22Rv1 (cell line): Measurements from ENCODE around the gene RARRES2.
A peak's percentile ranks its signal among the peaks of the same experiment; 100 is the strongest.

ENCODE experiments used
- H3K27ac ChIP-seq: fragments of 450-650 bp; 2 replicates; pipeline ENCODE4 v1.5.1; 2017
- ZFX ChIP-seq: fragments of 450-650 bp; IDR thresholded peaks from 2 replicates; pipeline ENCODE4 v1.6.1; 2017; ENCODE audit warnings: antibody characterized with exemption, borderline replicate concordance
- TF ChIP-seq, protein P1 (sequence below): fragments of 450-650 bp; IDR thresholded peaks from 2 replicates; pipeline ENCODE4 v1.5.1; 2017; ENCODE audit warnings: mild to moderate bottlenecking

RARRES2 gene

DNA sequence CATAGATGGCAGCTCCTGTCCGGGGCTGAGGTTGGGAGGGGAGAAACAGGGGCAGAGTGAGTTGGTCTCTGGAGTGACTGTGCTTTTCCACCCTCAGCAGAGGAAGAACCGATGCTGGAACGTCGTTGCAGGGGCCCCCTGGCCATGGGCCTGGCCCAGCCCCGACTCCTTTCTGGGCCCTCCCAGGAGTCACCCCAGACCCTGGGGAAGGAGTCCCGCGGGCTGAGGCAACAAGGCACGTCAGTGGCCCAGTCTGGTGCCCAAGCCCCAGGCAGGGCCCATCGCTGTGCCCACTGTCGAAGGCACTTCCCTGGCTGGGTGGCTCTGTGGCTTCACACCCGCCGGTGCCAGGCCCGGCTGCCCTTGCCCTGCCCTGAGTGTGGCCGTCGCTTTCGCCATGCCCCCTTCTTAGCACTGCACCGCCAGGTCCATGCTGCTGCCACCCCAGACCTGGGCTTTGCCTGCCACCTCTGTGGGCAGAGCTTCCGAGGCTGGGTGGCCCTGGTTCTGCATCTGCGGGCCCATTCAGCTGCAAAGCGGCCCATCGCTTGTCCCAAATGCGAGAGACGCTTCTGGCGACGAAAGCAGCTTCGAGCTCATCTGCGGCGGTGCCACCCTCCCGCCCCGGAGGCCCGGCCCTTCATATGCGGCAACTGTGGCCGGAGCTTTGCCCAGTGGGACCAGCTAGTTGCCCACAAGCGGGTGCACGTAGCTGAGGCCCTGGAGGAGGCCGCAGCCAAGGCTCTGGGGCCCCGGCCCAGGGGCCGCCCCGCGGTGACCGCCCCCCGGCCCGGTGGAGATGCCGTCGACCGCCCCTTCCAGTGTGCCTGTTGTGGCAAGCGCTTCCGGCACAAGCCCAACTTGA lies 29.9 kb upstream of the RARRES2 start:
- H3K27ac ChIP-seq = peak overlapping the region; percentile 98

DNA sequence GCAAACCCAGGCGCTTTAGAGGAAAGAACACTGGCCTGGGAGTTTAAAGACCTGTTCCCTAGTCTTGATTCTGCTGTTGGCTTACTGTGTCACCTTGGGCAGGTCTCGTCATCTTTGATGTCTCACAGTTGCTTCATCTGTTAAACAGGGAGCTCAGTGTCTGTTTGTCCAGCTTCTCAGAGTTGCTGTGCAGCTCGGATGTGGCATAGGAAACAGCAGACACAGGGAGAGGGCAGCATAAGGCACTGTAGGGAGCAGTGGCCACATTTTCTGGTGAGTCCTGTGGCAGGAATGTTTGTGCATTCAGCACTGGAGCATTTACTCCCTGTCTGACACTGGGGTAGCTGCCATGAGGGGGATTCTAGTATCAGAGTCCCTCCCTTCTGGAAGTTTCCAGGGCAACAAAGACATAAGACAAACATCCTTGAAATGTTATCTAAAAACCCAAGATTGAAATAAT lies 29.2 kb upstream of the RARRES2 start:
- TF ChIP-seq, protein P1, sequence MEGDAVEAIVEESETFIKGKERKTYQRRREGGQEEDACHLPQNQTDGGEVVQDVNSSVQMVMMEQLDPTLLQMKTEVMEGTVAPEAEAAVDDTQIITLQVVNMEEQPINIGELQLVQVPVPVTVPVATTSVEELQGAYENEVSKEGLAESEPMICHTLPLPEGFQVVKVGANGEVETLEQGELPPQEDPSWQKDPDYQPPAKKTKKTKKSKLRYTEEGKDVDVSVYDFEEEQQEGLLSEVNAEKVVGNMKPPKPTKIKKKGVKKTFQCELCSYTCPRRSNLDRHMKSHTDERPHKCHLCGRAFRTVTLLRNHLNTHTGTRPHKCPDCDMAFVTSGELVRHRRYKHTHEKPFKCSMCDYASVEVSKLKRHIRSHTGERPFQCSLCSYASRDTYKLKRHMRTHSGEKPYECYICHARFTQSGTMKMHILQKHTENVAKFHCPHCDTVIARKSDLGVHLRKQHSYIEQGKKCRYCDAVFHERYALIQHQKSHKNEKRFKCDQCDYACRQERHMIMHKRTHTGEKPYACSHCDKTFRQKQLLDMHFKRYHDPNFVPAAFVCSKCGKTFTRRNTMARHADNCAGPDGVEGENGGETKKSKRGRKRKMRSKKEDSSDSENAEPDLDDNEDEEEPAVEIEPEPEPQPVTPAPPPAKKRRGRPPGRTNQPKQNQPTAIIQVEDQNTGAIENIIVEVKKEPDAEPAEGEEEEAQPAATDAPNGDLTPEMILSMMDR = no peak
- peak overlapping the region; percentile 98 for H3K27ac ChIP-seq

More for the DNA sequence above, 29.9 kb upstream of the RARRES2 start:
- TF ChIP-seq, protein P1 = no peak
- TF ChIP-seq ZFX = no peak

DNA sequence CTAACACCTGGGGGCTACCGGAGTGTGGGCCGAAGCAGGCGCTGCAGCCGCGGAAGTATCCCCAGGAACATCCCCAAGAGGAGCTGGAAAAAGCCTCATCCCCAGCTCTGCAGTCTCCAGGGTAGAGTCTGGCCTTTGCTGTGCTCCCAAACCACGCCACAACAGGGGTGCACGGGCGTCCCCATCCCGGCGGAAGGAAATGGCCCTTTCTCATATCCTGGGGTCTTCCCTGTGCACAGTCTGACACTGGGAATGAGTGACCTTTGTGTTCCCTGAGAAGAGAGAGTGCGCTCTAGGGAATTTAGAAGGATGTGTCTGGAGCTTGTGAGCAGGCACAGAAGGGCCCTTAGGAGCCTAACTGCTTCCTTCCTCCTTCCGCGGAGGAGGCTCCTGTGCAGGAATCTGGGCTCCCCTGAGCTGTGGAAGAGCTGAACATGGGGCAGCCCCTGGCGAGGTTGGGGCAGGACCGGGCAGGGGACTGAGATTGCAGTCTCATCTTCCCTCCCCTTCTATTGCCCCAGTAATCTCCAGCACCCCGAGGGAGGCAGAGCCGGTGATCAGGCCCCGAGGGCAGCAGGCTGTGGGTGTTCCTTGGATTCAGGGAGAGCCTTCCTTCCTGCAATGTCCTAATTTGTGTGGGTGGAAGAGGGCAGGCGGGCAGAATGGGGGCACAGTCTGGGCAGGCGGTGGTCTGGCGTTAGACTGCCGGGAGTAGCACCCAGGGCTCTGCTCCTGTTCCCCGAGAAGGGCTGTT lies 28.5 kb upstream of the RARRES2 start:
- TF ChIP-seq, protein P1 = no peak
- no peak for TF ChIP-seq ZFX
- peak overlapping the region; percentile 98 for H3K27ac ChIP-seq

DNA sequence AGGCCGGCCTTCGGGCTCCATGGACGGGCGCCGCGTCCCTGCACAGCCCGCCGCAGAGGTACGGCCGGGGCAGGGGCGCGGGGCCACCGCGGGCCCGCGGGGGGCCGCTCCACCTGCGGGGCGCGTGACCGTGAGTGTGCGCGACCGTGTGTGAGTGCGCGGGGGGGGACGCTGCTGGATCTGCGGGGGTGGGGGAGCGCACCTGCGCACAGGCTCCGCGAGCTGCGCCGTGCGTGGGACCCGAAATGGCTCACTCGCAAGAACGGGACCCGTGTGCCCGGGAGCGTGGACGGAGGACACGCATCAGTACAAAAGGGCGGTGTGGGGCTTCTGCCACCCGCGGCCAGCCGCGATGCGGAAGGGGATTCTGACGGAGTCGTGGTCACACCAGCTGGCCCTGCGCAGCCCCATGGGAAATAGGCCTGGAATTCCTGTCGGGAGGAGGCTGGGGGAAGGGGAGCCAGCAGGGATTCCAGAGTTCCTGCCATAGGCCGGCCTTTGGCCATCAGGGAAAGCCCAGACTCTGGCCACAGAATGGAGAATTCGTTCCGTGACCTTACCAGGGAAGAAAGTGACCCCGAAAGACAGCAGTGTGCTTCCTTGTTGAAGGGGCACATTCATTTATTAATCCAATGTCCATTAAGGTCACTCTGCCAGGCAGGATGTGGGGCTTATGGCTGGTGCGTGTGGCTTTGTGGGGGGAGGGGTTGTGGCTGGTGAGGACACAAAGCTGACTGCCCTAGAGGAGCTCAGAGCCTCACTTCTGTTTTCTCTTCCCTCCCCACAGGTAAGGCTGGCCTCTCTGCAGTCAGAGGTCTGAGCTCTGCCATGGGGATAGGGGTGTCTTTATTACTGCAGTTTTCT lies 27.7 kb upstream of the RARRES2 start:
- TF ChIP-seq ZFX = no peak
- TF ChIP-seq, protein P1 = no peak
- peak overlapping the region; percentile 98 for H3K27ac ChIP-seq

DNA sequence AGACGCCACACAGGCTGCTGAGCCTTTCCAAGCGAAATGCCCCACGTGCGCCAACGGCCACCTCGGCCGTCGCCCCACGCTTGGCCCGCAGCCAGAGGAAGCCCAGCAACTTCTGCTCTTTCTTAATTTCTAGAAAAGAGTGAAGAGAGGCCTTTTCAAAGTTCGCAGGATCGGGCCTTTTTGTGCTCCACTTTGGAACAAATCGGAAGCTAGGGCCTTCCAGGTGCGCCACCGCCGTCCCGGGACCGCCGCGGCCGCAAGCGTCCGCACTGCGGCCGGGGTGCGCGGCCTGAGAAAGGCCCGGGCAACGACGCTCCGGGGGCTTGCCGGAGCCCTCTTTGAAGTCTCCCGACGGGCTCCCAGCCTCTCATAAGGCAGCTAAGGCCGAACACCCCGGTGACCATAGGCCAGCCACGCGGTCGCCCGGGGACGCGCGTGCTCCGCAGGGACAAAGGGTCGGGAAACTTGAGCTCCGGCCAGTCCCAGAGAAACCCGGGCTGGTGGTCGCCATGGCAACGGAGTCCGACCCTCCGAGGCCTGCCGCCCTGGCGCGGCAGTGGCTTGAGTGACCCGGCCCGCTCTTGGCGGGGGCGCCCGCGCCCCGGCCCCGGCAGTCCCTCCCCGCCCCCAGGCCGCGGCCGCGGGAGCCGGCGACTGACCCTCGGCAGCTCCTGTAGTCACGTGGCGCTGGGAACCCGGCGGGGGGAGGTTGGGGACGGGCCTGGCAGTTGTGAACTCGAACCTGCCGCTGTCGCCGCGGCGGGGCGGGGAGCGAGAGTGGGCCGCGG lies 26.9 kb upstream of the RARRES2 start, which contains the start of gene REPIN1:
REPIN1 (plus strand) TSS at position 727 of the 788 bp plus-strand sequence. CDS start 890 bp downstream, outside the sequence.
- TF ChIP-seq, protein P1 = no peak
- TF ChIP-seq ZFX = peak; percentile 20; the same call in 1 of the 2 replicates
- peak within 1 kb of the TSS; percentile 98 for H3K27ac ChIP-seq

DNA sequence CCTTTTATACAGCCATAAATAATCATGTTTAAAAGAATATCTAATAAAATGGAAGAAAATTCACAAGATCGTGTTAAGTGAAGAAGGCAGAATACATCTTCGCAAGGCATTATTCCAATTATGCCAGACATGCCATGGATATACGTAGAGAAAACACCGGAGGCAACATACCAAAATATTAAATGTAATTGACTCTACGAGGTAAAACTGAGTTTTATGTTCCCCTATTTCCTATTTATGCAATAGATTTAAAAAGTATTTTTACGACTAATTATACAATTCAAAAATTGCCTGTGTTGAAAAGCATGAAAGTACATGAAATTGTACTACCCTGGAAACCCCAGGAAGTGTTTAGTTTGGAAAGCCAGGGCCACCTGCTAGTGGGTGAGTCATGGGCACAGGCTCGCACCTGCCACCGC lies 26.3 kb upstream of the RARRES2 start:
- TF ChIP-seq ZFX = no peak
- TF ChIP-seq, protein P1 = no peak
- peak overlapping the region; percentile 98 for H3K27ac ChIP-seq
